ENCODE results near the gene RPL12.

- no peak for TF ChIP-seq POLR2A (IDR thresholded peaks at IDR 0.05)
- TF ChIP-seq, protein P1, sequence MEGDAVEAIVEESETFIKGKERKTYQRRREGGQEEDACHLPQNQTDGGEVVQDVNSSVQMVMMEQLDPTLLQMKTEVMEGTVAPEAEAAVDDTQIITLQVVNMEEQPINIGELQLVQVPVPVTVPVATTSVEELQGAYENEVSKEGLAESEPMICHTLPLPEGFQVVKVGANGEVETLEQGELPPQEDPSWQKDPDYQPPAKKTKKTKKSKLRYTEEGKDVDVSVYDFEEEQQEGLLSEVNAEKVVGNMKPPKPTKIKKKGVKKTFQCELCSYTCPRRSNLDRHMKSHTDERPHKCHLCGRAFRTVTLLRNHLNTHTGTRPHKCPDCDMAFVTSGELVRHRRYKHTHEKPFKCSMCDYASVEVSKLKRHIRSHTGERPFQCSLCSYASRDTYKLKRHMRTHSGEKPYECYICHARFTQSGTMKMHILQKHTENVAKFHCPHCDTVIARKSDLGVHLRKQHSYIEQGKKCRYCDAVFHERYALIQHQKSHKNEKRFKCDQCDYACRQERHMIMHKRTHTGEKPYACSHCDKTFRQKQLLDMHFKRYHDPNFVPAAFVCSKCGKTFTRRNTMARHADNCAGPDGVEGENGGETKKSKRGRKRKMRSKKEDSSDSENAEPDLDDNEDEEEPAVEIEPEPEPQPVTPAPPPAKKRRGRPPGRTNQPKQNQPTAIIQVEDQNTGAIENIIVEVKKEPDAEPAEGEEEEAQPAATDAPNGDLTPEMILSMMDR (IDR thresholded peaks at IDR 0.05) = no peak
Observed at GRCh38 chr9:127446713-127447415, 4.3 kb downstream of the RPL12 start.

Data from lower leg skin (tissue), 3 donors.